Sigmoid colon (tissue), 7 donors: ENCODE measurements around the gene ARHGAP35. TPM values are rescaled to one million over a fixed set of nuclear protein-coding genes. Genes with fewer than 3 reads are reported as not detected.
A peak's percentile ranks its signal among the peaks of the same experiment; 100 is the strongest.

Experiments used
- DNase-seq: peaks from one replicate; pipeline ENCODE4 v3.0.0-alpha.2; 2019
- H3K27ac ChIP-seq, 4 donors: fragments of 200-600 bp; sonication (generic); one replicate each; pipeline ENCODE4 v1.5.1; 2016 to 2019; ENCODE audit warnings: mild to moderate bottlenecking in 1 of 4
- H3K27me3 ChIP-seq, 3 donors: fragments of 200-600 bp; sonication (generic); one replicate each; pipeline ENCODE4 v1.5.1; 2019; ENCODE audit warnings: mild to moderate bottlenecking in 1 of 3
- H3K36me3 ChIP-seq, 4 donors: fragments of 200-600 bp; sonication (generic); one replicate each; pipeline ENCODE4 v1.5.1; 2016 to 2019
- H3K4me1 ChIP-seq, 4 donors: fragments of 200-600 bp; sonication (generic); one replicate each; pipeline ENCODE4 v1.5.1; 2017 to 2019
- H3K4me3 ChIP-seq, 4 donors: fragments of 200-600 bp; sonication (generic); one replicate each; pipeline ENCODE4 v1.5.1; 2017 to 2019; ENCODE audit warnings: mild to moderate bottlenecking in 2 of 4, moderate library complexity in 1 of 4
- H3K9me3 ChIP-seq, 4 donors: fragments of 200-600 bp in 3 of 4; sonication (generic) in 3 of 4; one replicate each; pipeline versions ENCODE4 v1.5.1 to v1.6.1; 2013 to 2019
- CTCF ChIP-seq, 4 experiments: fragments of 450-650 bp in 3 of 4; fragments of 200-600 bp in 1 of 4; IDR thresholded peaks; one replicate each; pipeline ENCODE4 v1.5.1; 2016 to 2019; ENCODE audit warnings: antibody characterized with exemption in 4 of 4, mild to moderate bottlenecking in 3 of 4, moderate library complexity in 2 of 4
- EP300 ChIP-seq, 4 donors: sonication (generic); formaldehyde crosslinking; IDR thresholded peaks; one replicate each; pipeline ENCODE4 v1.6.1; 2017; ENCODE audit warnings: antibody characterized with exemption in 4 of 4
- POLR2A ChIP-seq, 2 donors: fragments of 450-650 bp; IDR thresholded peaks; one replicate each; pipeline ENCODE4 v1.6.1; 2016; ENCODE audit warnings: antibody characterized with exemption in 2 of 2, mild to moderate bottlenecking in 2 of 2, moderate library complexity in 2 of 2
- POLR2AphosphoS5 ChIP-seq, 4 donors: sonication (generic); formaldehyde crosslinking; IDR thresholded peaks; one replicate each; pipeline ENCODE4 v1.6.1; 2017; ENCODE audit warnings: antibody characterized with exemption in 4 of 4
- WGBS, 2 donors: extraction: QIAGEN DNeasy Blood & Tissue Kit; methylation state at CpG; one replicate each; pipeline ENCODE4 v1.1.7; 2013; 5-methylcytosine and 5-hydroxymethylcytosine counted together
- intact Hi-C: fragments of 100-400 bp; cut with DNase I; formaldehyde crosslinking; loops from one replicate; pipeline ENCODE4 v1.15.1; 2023
- polyA plus RNA-seq, 3 donors: library from polyadenylated mRNA; stranded (reverse); fragments of 200-250 nt; gene quantifications; one replicate each; pipeline ENCODE4 v1.2.3, GENCODE V29; 2013
- total RNA-seq, 4 donors: library from RNA; depleted of rRNA; stranded (reverse); fragments of >200 nt; gene quantifications; one replicate each; pipeline ENCODE4 v1.1.0, GENCODE V29; 2016
- donor health status: healthy with polysubstance abuse.
- donor health status: Bipolar disorder and iron deficiency.
- donor health status: healthy.

The ARHGAP35 gene
- total RNA-seq = 10 to 100 TPM; 33.9 to 55.7 (median 36.7) TPM
- 10 to 100 TPM; 11.4 to 35.6 (median 20.3) TPM for polyA plus RNA-seq

DNA sequence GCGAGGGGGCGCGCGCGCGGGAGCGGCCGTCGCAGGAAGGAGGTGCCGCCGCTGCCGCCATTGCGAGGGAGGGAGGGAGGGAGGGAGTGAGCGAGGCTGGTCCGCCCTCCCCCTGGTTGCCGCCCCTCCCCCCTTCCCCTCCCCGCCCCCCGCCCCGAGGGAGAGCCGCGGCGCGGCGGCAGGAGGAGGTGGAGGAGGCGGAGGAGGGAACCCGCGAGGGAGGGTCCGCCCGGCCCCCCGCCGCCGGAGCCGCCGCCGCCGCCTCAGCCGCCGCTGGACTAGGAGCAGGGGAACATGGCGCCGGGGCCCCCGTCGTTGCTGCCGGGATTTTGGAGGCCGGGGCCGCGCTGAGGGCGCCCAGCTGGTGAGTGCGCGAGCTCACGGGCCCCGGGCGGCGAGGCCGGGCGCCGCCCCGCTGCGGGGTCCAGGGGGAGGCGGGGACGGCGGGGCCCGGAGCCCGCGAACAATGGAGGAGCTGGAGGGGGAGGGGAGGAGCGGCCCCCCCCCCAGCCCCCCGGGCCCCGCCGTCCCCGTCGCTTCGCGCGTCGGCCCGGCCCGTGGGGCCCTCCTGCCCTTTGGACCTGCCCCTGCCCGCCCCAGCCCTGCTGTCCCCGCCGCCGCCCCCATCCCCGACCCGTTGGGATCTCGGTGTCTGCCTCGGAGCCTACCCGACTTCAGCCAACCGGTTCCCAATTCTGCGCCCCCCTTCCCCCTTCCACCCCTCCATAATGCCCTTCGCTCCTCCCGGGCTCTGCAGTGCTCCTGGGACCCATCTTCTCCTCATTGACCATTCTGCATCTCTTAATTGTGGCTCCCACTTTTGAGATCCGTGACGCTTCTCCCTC is at the start of gene ARHGAP35:
TSS of gene ARHGAP35 (plus strand) at position 152 of the 845 bp plus-strand sequence. CDS start 57,679 bp downstream, outside the sequence.
- Histone ChIP-seq H3K4me1 (peaks cover 0 to 59% (median 54%) of the 10 kb centered on the region in 4 donors), H3K9me3 (no peaks in the 10 kb centered on the region), H3K27me3 (no peaks in the 10 kb centered on the region), H3K36me3 (no peaks in the 10 kb centered on the region), H3K4me3 (peak within 1 kb of the TSS; percentile 49 to 99 (median 82)), H3K27ac (peak within 1 kb of the TSS; percentile 95 to 99 (median 97))
- TF ChIP-seq POLR2AphosphoS5 (IDR thresholded peaks at IDR 0.05) = peak in 2 of 4 donors; percentile 7 to 49
- TF ChIP-seq CTCF (IDR thresholded peaks at IDR 0.05) = no peak
- no peak for TF ChIP-seq EP300 (IDR thresholded peaks at IDR 0.05)
- TF ChIP-seq POLR2A (IDR thresholded peaks at IDR 0.05) = no peak
- no peak for DNase-seq
- WGBS, 2 donors = 1% methylated on average over 85 to 87 of the region's 91 CpGs
- intact Hi-C loops = loop anchor here (5.0 kb wide), 2 partner anchors 51 to 251 kb away; partner anchors contain the start of gene ZC3H4

GRCh38 chr19:46812977-46813838 is 47.6 kb upstream of the ARHGAP35 start:
- DNase-seq = no peak

GRCh38 chr19:46813839-46814358 is 46.9 kb upstream of the ARHGAP35 start:
- Histone ChIP-seq H3K4me3 (no peak overlapping the region), H3K4me1 (peaks cover 0 to 10% (median 0%) of the 10 kb centered on the region in 4 donors), H3K27me3 (no peaks in the 10 kb centered on the region), H3K27ac (peak overlapping the region in 1 of 4 donors; percentile 23), H3K36me3 (no peaks in the 10 kb centered on the region), H3K9me3 (no peaks in the 10 kb centered on the region)
- TF ChIP-seq CTCF (IDR thresholded peaks at IDR 0.05) (no peak), POLR2AphosphoS5 (IDR thresholded peaks at IDR 0.05) (no peak), POLR2A (IDR thresholded peaks at IDR 0.05) (no peak), EP300 (IDR thresholded peaks at IDR 0.05) (no peak)
- peak; percentile 69 for DNase-seq
- 16 to 60% methylated on average over 7 of the region's 7 CpGs for WGBS, 2 donors
- intact Hi-C loops = no loop called here

More at GRCh38 chr19:46812977-46813838, 47.6 kb upstream of the ARHGAP35 start:
- Histone ChIP-seq H3K4me1 (peaks cover 0 to 10% (median 0%) of the 10 kb centered on the region in 4 donors), H3K27me3 (no peaks in the 10 kb centered on the region), H3K9me3 (no peaks in the 10 kb centered on the region), H3K4me3 (no peak overlapping the region), H3K27ac (peak overlapping the region in 1 of 4 donors; percentile 23), H3K36me3 (no peaks in the 10 kb centered on the region)
- no peak for TF ChIP-seq POLR2AphosphoS5 (IDR thresholded peaks at IDR 0.05)
- no peak for TF ChIP-seq POLR2A (IDR thresholded peaks at IDR 0.05)
- TF ChIP-seq EP300 (IDR thresholded peaks at IDR 0.05) = no peak
- no peak for TF ChIP-seq CTCF (IDR thresholded peaks at IDR 0.05)
- intact Hi-C loops = no loop called here
- WGBS, 2 donors = 76 to 81% methylated on average over 24 of the region's 24 CpGs

- no peak for DNase-seq
- WGBS, 2 donors = 82 to 86% methylated on average over 18 of the region's 18 CpGs
- intact Hi-C loops = no loop called here
- Histone ChIP-seq H3K27me3 (no peaks in the 10 kb centered on the region), H3K36me3 (no peaks in the 10 kb centered on the region), H3K27ac (no peak overlapping the region), H3K9me3 (no peaks in the 10 kb centered on the region), H3K4me3 (no peak overlapping the region), H3K4me1 (peaks cover 0 to 10% (median 0%) of the 10 kb centered on the region in 4 donors)
- TF ChIP-seq POLR2AphosphoS5 (IDR thresholded peaks at IDR 0.05) (no peak), CTCF (IDR thresholded peaks at IDR 0.05) (no peak), EP300 (IDR thresholded peaks at IDR 0.05) (no peak), POLR2A (IDR thresholded peaks at IDR 0.05) (no peak)
Measured at GRCh38 chr19:46815833-46816627, 44.8 kb upstream of the ARHGAP35 start.
